ENCODE measurements around the gene LAMC3.

LAMC3 gene

GRCh38 chr9:131013015-131013755 is 4.2 kb downstream of the LAMC3 start:
- H3K27ac ChIP-seq (ENCODE audit: low read depth, low read length) = no peak overlapping the region
- no peaks in the 10 kb centered on the region for H3K36me3 ChIP-seq (ENCODE audit: control insufficient read depth, insufficient read depth, low read length)
- no peak overlapping the region for H3K56ac ChIP-seq (ENCODE audit: low read length)
- H3K4me3 ChIP-seq (ENCODE audit: low read length) = no peak overlapping the region
- no peak overlapping the region for H4K8ac ChIP-seq (ENCODE audit: low read depth, low read length)
- H2AK5ac ChIP-seq (ENCODE audit: low read length) = no peak overlapping the region
- H2BK120ac ChIP-seq (ENCODE audit: low read depth, low read length) = no peak overlapping the region
- H3K79me1 ChIP-seq (ENCODE audit: low read length) = peaks cover 10% of the 10 kb centered on the region
- no peak overlapping the region for H3K4me2 ChIP-seq (ENCODE audit: low read length)
- DNase-seq = no peak
- no peaks in the 10 kb centered on the region for H3K27me3 ChIP-seq (ENCODE audit: insufficient read depth, low read length, poor library complexity)
- no peak overlapping the region for H2BK5ac ChIP-seq (ENCODE audit: low read length)
- no peak overlapping the region for H4K5ac ChIP-seq (ENCODE audit: low read length)
- H3K4me1 ChIP-seq (ENCODE audit: control insufficient read depth, low read depth, low read length) = peaks cover 13% of the 10 kb centered on the region
- H3K9ac ChIP-seq (ENCODE audit: low read length) = no peak overlapping the region
- no CpG with 5 or more reads among the region's 22 CpGs for WGBS (ENCODE audit: extremely low coverage, insufficient coverage, low lambda C conversion rate)
- H3K23ac ChIP-seq (ENCODE audit: low read length) = no peak overlapping the region
- H3K79me2 ChIP-seq (ENCODE audit: control insufficient read depth, insufficient read depth, low read length) = peaks cover 3% of the 10 kb centered on the region
- H3K18ac ChIP-seq (ENCODE audit: low read length) = no peak overlapping the region
- no peak overlapping the region for H3K4ac ChIP-seq (ENCODE audit: low read depth, low read length)
- no peak overlapping the region for H2BK15ac ChIP-seq (replicated peaks; ENCODE audit: low read depth)

- Histone ChIP-seq H4K5ac (ENCODE audit: low read length) (no peak overlapping the region), H3K56ac (ENCODE audit: low read length) (peak overlapping the region; percentile 34), H2AK5ac (ENCODE audit: low read length) (no peak overlapping the region), H3K4me1 (ENCODE audit: control insufficient read depth, low read depth, low read length) (peaks cover 13% of the 10 kb centered on the region), H2BK5ac (ENCODE audit: low read length) (no peak overlapping the region), H3K9ac (ENCODE audit: low read length) (no peak overlapping the region), H3K79me2 (ENCODE audit: control insufficient read depth, insufficient read depth, low read length) (peaks cover 3% of the 10 kb centered on the region), H3K36me3 (ENCODE audit: control insufficient read depth, insufficient read depth, low read length) (no peaks in the 10 kb centered on the region), H2BK120ac (ENCODE audit: low read depth, low read length) (no peak overlapping the region), H3K4me3 (ENCODE audit: low read length) (no peak overlapping the region), H3K27me3 (ENCODE audit: insufficient read depth, low read length, poor library complexity) (no peaks in the 10 kb centered on the region), H3K18ac (ENCODE audit: low read length) (no peak overlapping the region), H3K27ac (ENCODE audit: low read depth, low read length) (no peak overlapping the region), H3K23ac (ENCODE audit: low read length) (no peak overlapping the region), H4K8ac (ENCODE audit: low read depth, low read length) (no peak overlapping the region), H2BK15ac (replicated peaks; ENCODE audit: low read depth) (no peak overlapping the region), H3K4me2 (ENCODE audit: low read length) (no peak overlapping the region), H3K79me1 (ENCODE audit: low read length) (peaks cover 10% of the 10 kb centered on the region), H3K4ac (ENCODE audit: low read depth, low read length) (no peak overlapping the region)
- no peak for DNase-seq
- no CpG with 5 or more reads among the region's 18 CpGs for WGBS (ENCODE audit: extremely low coverage, insufficient coverage, low lambda C conversion rate)
These were observed 5.0 kb downstream of the LAMC3 start for GRCh38 chr9:131013771-131014676.

- H3K79me2 ChIP-seq (ENCODE audit: control insufficient read depth, insufficient read depth, low read length) = peaks cover 3% of the 10 kb centered on the region
- H2BK120ac ChIP-seq (ENCODE audit: low read depth, low read length) = no peak overlapping the region
- H3K9ac ChIP-seq (ENCODE audit: low read length) = no peak overlapping the region
- no CpG with 5 or more reads among the region's 8 CpGs for WGBS (ENCODE audit: extremely low coverage, insufficient coverage, low lambda C conversion rate)
- H3K18ac ChIP-seq (ENCODE audit: low read length) = no peak overlapping the region
- H2BK15ac ChIP-seq (replicated peaks; ENCODE audit: low read depth) = no peak overlapping the region
- H4K8ac ChIP-seq (ENCODE audit: low read depth, low read length) = no peak overlapping the region
- H3K79me1 ChIP-seq (ENCODE audit: low read length) = peaks cover 8% of the 10 kb centered on the region
- no peak overlapping the region for H4K5ac ChIP-seq (ENCODE audit: low read length)
- peaks cover 13% of the 10 kb centered on the region for H3K4me1 ChIP-seq (ENCODE audit: control insufficient read depth, low read depth, low read length)
- H3K4me2 ChIP-seq (ENCODE audit: low read length) = no peak overlapping the region
- H3K4ac ChIP-seq (ENCODE audit: low read depth, low read length) = no peak overlapping the region
- no peak overlapping the region for H3K4me3 ChIP-seq (ENCODE audit: low read length)
- H3K27me3 ChIP-seq (ENCODE audit: insufficient read depth, low read length, poor library complexity) = no peaks in the 10 kb centered on the region
- H3K36me3 ChIP-seq (ENCODE audit: control insufficient read depth, insufficient read depth, low read length) = no peaks in the 10 kb centered on the region
- no peak overlapping the region for H3K23ac ChIP-seq (ENCODE audit: low read length)
- H3K56ac ChIP-seq (ENCODE audit: low read length) = no peak overlapping the region
- H2BK5ac ChIP-seq (ENCODE audit: low read length) = no peak overlapping the region
- H2AK5ac ChIP-seq (ENCODE audit: low read length) = no peak overlapping the region
- H3K27ac ChIP-seq (ENCODE audit: low read depth, low read length) = no peak overlapping the region
- no peak for DNase-seq
These were observed 6.1 kb downstream of the LAMC3 start for GRCh38 chr9:131015112-131015511.

GRCh38 chr9:131015876-131016397 is 7.0 kb downstream of the LAMC3 start:
- no peak overlapping the region for H2BK5ac ChIP-seq (ENCODE audit: low read length)
- H3K56ac ChIP-seq (ENCODE audit: low read length) = no peak overlapping the region
- no peak overlapping the region for H3K23ac ChIP-seq (ENCODE audit: low read length)
- H4K5ac ChIP-seq (ENCODE audit: low read length) = no peak overlapping the region
- no peak overlapping the region for H3K4me2 ChIP-seq (ENCODE audit: low read length)
- H4K8ac ChIP-seq (ENCODE audit: low read depth, low read length) = no peak overlapping the region
- H2BK15ac ChIP-seq (replicated peaks; ENCODE audit: low read depth) = no peak overlapping the region
- no peak overlapping the region for H2AK5ac ChIP-seq (ENCODE audit: low read length)
- H3K27ac ChIP-seq (ENCODE audit: low read depth, low read length) = no peak overlapping the region
- H3K4me3 ChIP-seq (ENCODE audit: low read length) = no peak overlapping the region
- H3K4me1 ChIP-seq (ENCODE audit: control insufficient read depth, low read depth, low read length) = peaks cover 9% of the 10 kb centered on the region
- no CpG with 5 or more reads among the region's 6 CpGs for WGBS (ENCODE audit: extremely low coverage, insufficient coverage, low lambda C conversion rate)
- DNase-seq = no peak
- H3K27me3 ChIP-seq (ENCODE audit: insufficient read depth, low read length, poor library complexity) = no peaks in the 10 kb centered on the region
- peaks cover 8% of the 10 kb centered on the region for H3K79me1 ChIP-seq (ENCODE audit: low read length)
- H3K79me2 ChIP-seq (ENCODE audit: control insufficient read depth, insufficient read depth, low read length) = peaks cover 3% of the 10 kb centered on the region
- no peak overlapping the region for H3K4ac ChIP-seq (ENCODE audit: low read depth, low read length)
- H2BK120ac ChIP-seq (ENCODE audit: low read depth, low read length) = no peak overlapping the region
- no peaks in the 10 kb centered on the region for H3K36me3 ChIP-seq (ENCODE audit: control insufficient read depth, insufficient read depth, low read length)
- no peak overlapping the region for H3K18ac ChIP-seq (ENCODE audit: low read length)
- H3K9ac ChIP-seq (ENCODE audit: low read length) = no peak overlapping the region

GRCh38 chr9:131017067-131017466 is 8.1 kb downstream of the LAMC3 start:
- no peak overlapping the region for H2BK5ac ChIP-seq (ENCODE audit: low read length)
- H2BK120ac ChIP-seq (ENCODE audit: low read depth, low read length) = no peak overlapping the region
- no peak overlapping the region for H2BK15ac ChIP-seq (replicated peaks; ENCODE audit: low read depth)
- H4K5ac ChIP-seq (ENCODE audit: low read length) = no peak overlapping the region
- H3K4ac ChIP-seq (ENCODE audit: low read depth, low read length) = no peak overlapping the region
- H2AK5ac ChIP-seq (ENCODE audit: low read length) = no peak overlapping the region
- H3K23ac ChIP-seq (ENCODE audit: low read length) = no peak overlapping the region
- H3K79me1 ChIP-seq (ENCODE audit: low read length) = peaks cover 8% of the 10 kb centered on the region
- no peak overlapping the region for H4K8ac ChIP-seq (ENCODE audit: low read depth, low read length)
- WGBS (ENCODE audit: extremely low coverage, insufficient coverage, low lambda C conversion rate) = no CpG with 5 or more reads among the region's 21 CpGs
- H3K4me2 ChIP-seq (ENCODE audit: low read length) = no peak overlapping the region
- H3K27ac ChIP-seq (ENCODE audit: low read depth, low read length) = no peak overlapping the region
- H3K9ac ChIP-seq (ENCODE audit: low read length) = no peak overlapping the region
- H3K4me3 ChIP-seq (ENCODE audit: low read length) = no peak overlapping the region
- DNase-seq = peak; percentile 62
- no peak overlapping the region for H3K18ac ChIP-seq (ENCODE audit: low read length)
- H3K56ac ChIP-seq (ENCODE audit: low read length) = no peak overlapping the region
- peaks cover 2% of the 10 kb centered on the region for H3K4me1 ChIP-seq (ENCODE audit: control insufficient read depth, low read depth, low read length)
- no peaks in the 10 kb centered on the region for H3K27me3 ChIP-seq (ENCODE audit: insufficient read depth, low read length, poor library complexity)
- no peaks in the 10 kb centered on the region for H3K36me3 ChIP-seq (ENCODE audit: control insufficient read depth, insufficient read depth, low read length)
- H3K79me2 ChIP-seq (ENCODE audit: control insufficient read depth, insufficient read depth, low read length) = peaks cover 3% of the 10 kb centered on the region
